Fibroblast of mammary gland (primary cell): ENCODE measurements around the gene LRRC8C.

Source experiments
- DNase-seq: peaks from one replicate; pipeline ENCODE4 v3.0.0-alpha.2; 2010; ENCODE audit warnings: low read depth
- H3K4me3 ChIP-seq: 2 replicates; pipeline ENCODE4 v1.5.1; 2011; ENCODE audit warnings: low read depth, mild to moderate bottlenecking, low read length, moderate library complexity; ENCODE audit not compliant: control insufficient read depth
- CTCF ChIP-seq: conservative IDR thresholded peaks from 2 replicates; pipeline ENCODE4 v1.5.1; 2011; ENCODE audit warnings: low read depth, low read length, inconsistent platforms; ENCODE audit not compliant: control insufficient read depth, insufficient read depth

Gene LRRC8C

GRCh38 chr1:89690595-89690994, 57.7 kb downstream of the LRRC8C start:
- DNase-seq = no peak
- no peak overlapping the region for H3K4me3 ChIP-seq
- TF ChIP-seq CTCF = no peak

- TF ChIP-seq CTCF = no peak
- H3K4me3 ChIP-seq = no peak overlapping the region
- no peak for DNase-seq
Measured at GRCh38 chr1:89692601-89693521, 59.9 kb downstream of the LRRC8C start.

- no peak overlapping the region for H3K4me3 ChIP-seq
- TF ChIP-seq CTCF = no peak
- no peak for DNase-seq
Measured at GRCh38 chr1:89695847-89696246, 62.9 kb downstream of the LRRC8C start.

GRCh38 chr1:89697383-89697782, 64.5 kb downstream of the LRRC8C start:
- no peak for DNase-seq
- no peak overlapping the region for H3K4me3 ChIP-seq
- no peak for TF ChIP-seq CTCF

GRCh38 chr1:89698020-89698560, 65.2 kb downstream of the LRRC8C start:
- TF ChIP-seq CTCF = no peak
- DNase-seq = peak; percentile 22
- no peak overlapping the region for H3K4me3 ChIP-seq

GRCh38 chr1:89698624-89699023, 65.7 kb downstream of the LRRC8C start:
- H3K4me3 ChIP-seq = no peak overlapping the region
- no peak for TF ChIP-seq CTCF
- no peak for DNase-seq
